Activated naive CD8-positive, alpha-beta T cell treated with anti-CD3 and anti-CD28 coated beads for 36 hours (primary cell): ENCODE measurements around the gene PARM1. TPM values are rescaled to one million over a fixed set of nuclear protein-coding genes. Genes with fewer than 3 reads are reported as not detected.

Experiments
- DNase-seq: peaks from one replicate; pipeline ENCODE4 v3.0.0; 2021
- H3K27ac Mint-ChIP-seq: one replicate; pipeline ENCODE4 v1.8.0; 2022; ENCODE audit warnings: mild to moderate bottlenecking, moderate library complexity, mixed read lengths
- H3K27me3 Mint-ChIP-seq: one replicate; pipeline ENCODE4 v1.8.0; 2022; ENCODE audit warnings: mild to moderate bottlenecking, mixed read lengths
- H3K36me3 Mint-ChIP-seq: one replicate; pipeline ENCODE4 v1.8.0; 2021; ENCODE audit warnings: mild to moderate bottlenecking, mixed read lengths
- H3K4me1 Mint-ChIP-seq: one replicate; pipeline ENCODE4 v1.8.0; 2021; ENCODE audit warnings: mixed read lengths
- H3K4me3 Mint-ChIP-seq: one replicate; pipeline ENCODE4 v1.8.0; 2022; ENCODE audit warnings: mild to moderate bottlenecking, moderate library complexity, mixed read lengths
- H3K9me3 Mint-ChIP-seq: one replicate; pipeline ENCODE4 v1.8.0; 2022; ENCODE audit warnings: mixed read lengths
- total RNA-seq, 2 experiments: library from RNA; stranded (reverse); gene quantifications; one replicate each; pipeline ENCODE4 v1.2.3, GENCODE V29; 2021

Gene PARM1
- total RNA-seq, 2 experiments from 2014 or later = 0.04 TPM; not detected in 1

DNA sequence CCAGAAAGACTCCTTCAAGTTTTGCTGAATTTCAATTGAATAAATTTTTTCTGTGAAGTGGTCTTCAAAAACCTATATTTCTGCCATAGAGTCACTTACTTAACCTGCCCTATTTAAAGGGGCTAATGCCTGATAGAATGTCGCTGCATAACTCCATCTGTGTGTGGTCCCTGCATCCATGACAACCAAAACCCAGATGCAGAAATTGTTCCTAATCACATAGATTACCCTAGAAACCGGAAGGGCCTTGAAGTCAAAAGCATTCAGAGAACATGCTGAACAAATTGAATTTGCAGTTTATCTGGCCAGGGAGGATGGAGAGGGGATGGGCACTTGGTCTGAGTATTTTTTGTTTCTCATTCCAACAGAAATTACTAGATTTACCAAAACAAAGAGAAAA lies 1.5 kb upstream of the PARM1 start:
- Mint-ChIP-seq H3K27me3 (peaks cover 69% of the 10 kb centered on the region), H3K9me3 (no peaks in the 10 kb centered on the region), H3K4me3 (no peak overlapping the region), H3K27ac (no peak overlapping the region), H3K4me1 (peaks cover 9% of the 10 kb centered on the region), H3K36me3 (no peaks in the 10 kb centered on the region)
- DNase-seq = no peak

DNA sequence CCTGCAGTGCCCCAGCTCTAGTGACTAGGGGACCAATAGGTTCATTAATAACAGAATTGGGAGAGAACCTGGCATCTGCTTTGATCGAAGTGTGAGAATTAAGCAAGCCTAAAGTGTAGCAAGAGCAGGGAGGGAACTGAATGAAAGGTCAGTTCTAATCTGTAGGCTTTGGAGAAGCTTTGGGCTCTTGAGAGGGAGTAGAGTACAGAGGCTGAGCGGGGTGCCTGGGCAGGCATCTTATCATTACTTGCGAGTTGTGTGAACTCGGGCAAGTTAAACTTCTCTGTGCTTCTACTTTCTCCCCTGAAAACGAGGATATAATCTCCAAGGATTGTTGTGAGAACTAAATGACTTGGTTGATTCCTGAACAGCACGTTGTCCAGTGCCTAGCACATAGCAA lies 906 bp upstream of the PARM1 start:
- Mint-ChIP-seq H3K4me1 (peaks cover 9% of the 10 kb centered on the region), H3K36me3 (no peaks in the 10 kb centered on the region), H3K9me3 (no peaks in the 10 kb centered on the region), H3K4me3 (no peak overlapping the region), H3K27me3 (peaks cover 76% of the 10 kb centered on the region), H3K27ac (no peak overlapping the region)
- DNase-seq = no peak

- DNase-seq = no peak
- H3K4me1 Mint-ChIP-seq = peaks cover 9% of the 10 kb centered on the region
- H3K27me3 Mint-ChIP-seq = peaks cover 75% of the 10 kb centered on the region
- H3K27ac Mint-ChIP-seq = no peak overlapping the region
- no peaks in the 10 kb centered on the region for H3K36me3 Mint-ChIP-seq
- peak overlapping the region; percentile 67 for H3K4me3 Mint-ChIP-seq
- H3K9me3 Mint-ChIP-seq = no peaks in the 10 kb centered on the region
These were observed 673 bp downstream of the PARM1 start for GRCh38 chr4:74933562-74934015.

- Mint-ChIP-seq H3K27me3 (peaks cover 73% of the 10 kb centered on the region), H3K27ac (no peak overlapping the region)
- no peak for DNase-seq
These were observed 1.3 kb downstream of the PARM1 start for GRCh38 chr4:74934016-74934831.

DNA sequence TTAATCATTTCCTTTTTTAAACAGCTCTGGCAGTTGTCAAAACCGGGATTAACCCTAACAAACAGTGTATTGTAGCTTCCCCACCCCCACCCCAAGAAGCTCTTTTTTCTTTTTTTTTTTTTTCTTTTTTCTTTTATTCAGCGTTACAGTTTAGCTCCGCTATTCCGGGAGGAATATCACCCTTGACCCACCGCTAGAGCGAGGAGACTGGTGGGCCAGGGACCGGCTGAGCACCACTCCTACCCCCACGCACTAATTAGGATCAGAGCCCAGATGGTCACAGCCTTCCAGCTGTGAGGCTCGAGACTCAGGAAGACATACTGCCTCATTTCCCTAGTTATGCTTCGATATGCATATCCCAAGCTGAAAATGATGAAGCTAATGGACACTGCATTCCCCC lies 2.0 kb downstream of the PARM1 start:
- Mint-ChIP-seq H3K9me3 (peaks cover under 1% of the 10 kb centered on the region), H3K4me3 (no peak overlapping the region), H3K4me1 (peaks cover 9% of the 10 kb centered on the region), H3K27me3 (peaks cover 76% of the 10 kb centered on the region), H3K27ac (no peak overlapping the region), H3K36me3 (no peaks in the 10 kb centered on the region)
- no peak for DNase-seq

More at GRCh38 chr4:74934016-74934831, 1.3 kb downstream of the PARM1 start:
- H3K4me3 Mint-ChIP-seq = peak overlapping the region; percentile 39
- no peaks in the 10 kb centered on the region for H3K36me3 Mint-ChIP-seq
- H3K9me3 Mint-ChIP-seq = no peaks in the 10 kb centered on the region
- H3K4me1 Mint-ChIP-seq = peaks cover 9% of the 10 kb centered on the region

DNA sequence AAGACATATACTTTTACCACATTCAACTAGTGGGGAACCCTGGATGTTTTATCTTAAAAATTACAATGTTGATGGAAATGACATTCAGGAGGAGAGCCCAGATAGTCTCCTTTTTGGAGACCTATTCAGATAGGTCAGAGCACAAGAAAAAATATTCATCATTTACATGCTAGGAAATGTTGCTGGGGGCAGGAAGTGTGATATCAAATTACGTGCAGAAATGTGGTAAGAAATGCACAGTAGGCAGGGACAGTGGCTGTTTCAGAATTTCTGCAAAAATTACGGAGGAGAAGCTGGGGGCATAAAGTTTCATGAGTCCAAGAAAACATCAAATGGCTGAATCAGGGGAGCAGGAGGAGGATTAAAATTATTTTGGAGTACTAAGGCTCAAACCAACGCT lies 8.2 kb downstream of the PARM1 start:
- H3K27ac Mint-ChIP-seq = no peak overlapping the region
- H3K27me3 Mint-ChIP-seq = peaks cover 30% of the 10 kb centered on the region
- DNase-seq = no peak

GRCh38 chr4:74942251-74942917 lies 9.5 kb downstream of the PARM1 start:
- H3K4me3 Mint-ChIP-seq = no peak overlapping the region
- H3K36me3 Mint-ChIP-seq = no peaks in the 10 kb centered on the region
- no peak overlapping the region for H3K27ac Mint-ChIP-seq
- H3K27me3 Mint-ChIP-seq = peaks cover 20% of the 10 kb centered on the region
- H3K9me3 Mint-ChIP-seq = peaks cover 2% of the 10 kb centered on the region
- no peak for DNase-seq
- no peaks in the 10 kb centered on the region for H3K4me1 Mint-ChIP-seq

More for the DNA sequence above, 8.2 kb downstream of the PARM1 start:
- no peak overlapping the region for H3K4me3 Mint-ChIP-seq
- H3K36me3 Mint-ChIP-seq = no peaks in the 10 kb centered on the region
- H3K4me1 Mint-ChIP-seq = no peaks in the 10 kb centered on the region
- peaks cover 2% of the 10 kb centered on the region for H3K9me3 Mint-ChIP-seq

DNA sequence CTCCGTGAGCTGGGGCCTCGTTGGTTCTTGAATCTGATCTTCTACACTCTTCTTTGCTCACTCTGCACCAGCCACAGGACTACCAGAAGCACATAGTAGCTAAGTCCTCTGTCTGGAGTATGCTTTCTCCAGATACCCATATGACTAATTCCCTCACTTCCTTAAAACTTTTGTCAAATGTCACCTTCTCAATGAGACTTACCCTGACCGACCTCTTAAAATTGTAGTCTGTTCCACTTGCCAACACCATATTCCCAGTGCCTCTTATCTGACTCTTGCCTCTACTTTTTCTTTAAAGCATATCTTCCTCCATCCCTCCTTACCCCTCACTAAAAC lies 10.0 kb downstream of the PARM1 start:
- H3K9me3 Mint-ChIP-seq = peaks cover 2% of the 10 kb centered on the region
- H3K36me3 Mint-ChIP-seq = no peaks in the 10 kb centered on the region
- no peaks in the 10 kb centered on the region for H3K4me1 Mint-ChIP-seq
- DNase-seq = no peak
- H3K4me3 Mint-ChIP-seq = no peak overlapping the region
- peaks cover 20% of the 10 kb centered on the region for H3K27me3 Mint-ChIP-seq
- H3K27ac Mint-ChIP-seq = no peak overlapping the region

GRCh38 chr4:74944354-74944793 lies 11.5 kb downstream of the PARM1 start:
- no peaks in the 10 kb centered on the region for H3K36me3 Mint-ChIP-seq
- peaks cover 2% of the 10 kb centered on the region for H3K9me3 Mint-ChIP-seq
- H3K4me1 Mint-ChIP-seq = no peaks in the 10 kb centered on the region
- H3K4me3 Mint-ChIP-seq = no peak overlapping the region
- H3K27ac Mint-ChIP-seq = no peak overlapping the region
- DNase-seq = no peak
- H3K27me3 Mint-ChIP-seq = peaks cover 15% of the 10 kb centered on the region

DNA sequence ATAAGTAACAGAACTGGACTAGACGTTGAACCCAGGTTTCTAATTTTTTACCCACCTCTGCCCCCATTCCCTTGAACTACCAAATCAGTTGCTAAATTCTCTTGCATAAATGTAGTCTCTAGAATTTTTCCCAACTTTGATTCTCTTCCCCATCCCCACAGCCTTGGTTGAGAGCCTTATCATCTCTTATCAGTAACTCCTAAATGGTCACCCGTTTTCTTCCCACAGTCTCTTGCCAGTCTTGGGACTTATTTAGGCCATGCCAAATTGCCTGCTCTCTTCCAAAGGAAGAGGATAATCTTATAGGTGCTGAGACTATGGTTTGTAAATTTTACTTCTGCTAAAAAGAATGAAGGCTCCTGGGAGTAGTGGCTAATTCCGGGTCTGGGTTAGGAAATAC lies 13.3 kb downstream of the PARM1 start:
- Mint-ChIP-seq H3K27ac (no peak overlapping the region), H3K27me3 (no peaks in the 10 kb centered on the region), H3K4me1 (no peaks in the 10 kb centered on the region), H3K9me3 (no peaks in the 10 kb centered on the region), H3K36me3 (no peaks in the 10 kb centered on the region), H3K4me3 (no peak overlapping the region)
- no peak for DNase-seq

- no peak for DNase-seq
- Mint-ChIP-seq H3K4me3 (no peak overlapping the region), H3K27me3 (peaks cover 4% of the 10 kb centered on the region), H3K9me3 (no peaks in the 10 kb centered on the region), H3K4me1 (no peaks in the 10 kb centered on the region), H3K36me3 (no peaks in the 10 kb centered on the region), H3K27ac (no peak overlapping the region)
These were observed 14.9 kb downstream of the PARM1 start for GRCh38 chr4:74947798-74948197.

DNA sequence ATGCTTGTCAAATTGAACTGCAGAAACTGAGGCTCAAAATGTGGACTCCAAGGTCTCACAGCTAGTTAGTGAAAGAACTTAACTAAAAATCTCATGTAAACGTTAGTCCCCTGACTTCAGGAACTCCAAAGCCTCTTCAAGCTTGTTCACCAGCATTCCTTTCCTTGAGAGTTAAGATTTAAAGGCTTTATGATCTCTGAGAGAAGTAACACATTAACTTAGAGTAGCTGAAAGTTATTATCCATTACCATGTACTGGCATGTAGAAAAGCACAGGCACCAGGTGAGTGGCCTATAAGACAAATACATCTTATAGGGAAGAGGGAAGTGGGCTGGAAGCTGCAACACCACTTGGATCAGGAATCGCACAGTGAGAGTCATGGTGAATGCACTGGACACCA lies 15.3 kb downstream of the PARM1 start:
- no peak overlapping the region for H3K4me3 Mint-ChIP-seq
- DNase-seq = no peak
- no peak overlapping the region for H3K27ac Mint-ChIP-seq
- no peaks in the 10 kb centered on the region for H3K9me3 Mint-ChIP-seq
- H3K4me1 Mint-ChIP-seq = no peaks in the 10 kb centered on the region
- peaks cover 4% of the 10 kb centered on the region for H3K27me3 Mint-ChIP-seq
- no peaks in the 10 kb centered on the region for H3K36me3 Mint-ChIP-seq

DNA sequence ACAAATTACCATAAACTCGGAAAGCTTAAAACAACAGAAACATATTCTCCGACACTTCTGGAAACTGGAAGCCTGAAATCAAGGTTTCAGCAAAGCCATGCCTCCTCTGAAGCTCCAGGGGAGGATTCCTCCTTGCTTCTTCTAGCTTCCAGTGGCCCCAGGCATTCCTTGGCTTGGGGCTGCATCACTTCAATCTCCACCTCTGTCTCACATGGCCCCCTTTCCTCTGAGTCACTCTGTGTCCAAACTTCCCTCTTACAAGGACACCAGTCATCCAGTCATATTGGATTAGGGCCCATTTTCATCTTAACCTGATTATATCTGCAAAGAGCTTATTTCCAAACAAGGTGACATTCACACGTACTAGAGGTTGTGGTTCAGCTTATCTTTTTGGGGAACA lies 17.3 kb downstream of the PARM1 start:
- no peak for DNase-seq
- H3K27me3 Mint-ChIP-seq = peaks cover 4% of the 10 kb centered on the region
- no peaks in the 10 kb centered on the region for H3K9me3 Mint-ChIP-seq
- H3K4me3 Mint-ChIP-seq = no peak overlapping the region
- no peak overlapping the region for H3K27ac Mint-ChIP-seq
- no peaks in the 10 kb centered on the region for H3K36me3 Mint-ChIP-seq
- H3K4me1 Mint-ChIP-seq = no peaks in the 10 kb centered on the region

DNA sequence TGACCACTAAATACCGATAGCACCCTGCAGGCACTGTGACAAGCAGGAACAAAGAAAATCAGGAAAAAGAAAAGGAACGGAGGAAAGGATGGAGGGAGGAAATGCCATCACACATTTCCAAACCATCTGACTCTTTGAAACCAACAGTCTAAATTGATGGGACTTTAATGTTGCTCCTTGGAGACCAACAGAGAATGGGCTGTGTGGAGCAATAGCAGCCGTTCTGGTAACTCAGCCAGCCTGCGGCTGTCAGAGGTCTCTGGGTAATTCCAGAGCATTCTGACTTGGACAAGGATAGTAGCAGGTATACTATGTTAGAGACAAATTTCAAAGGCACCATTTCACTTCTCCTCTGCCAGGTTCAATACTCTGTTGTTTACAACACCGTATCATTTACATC lies 18.0 kb downstream of the PARM1 start:
- H3K4me3 Mint-ChIP-seq = no peak overlapping the region
- DNase-seq = no peak
- H3K9me3 Mint-ChIP-seq = no peaks in the 10 kb centered on the region
- peaks cover 4% of the 10 kb centered on the region for H3K27me3 Mint-ChIP-seq
- H3K4me1 Mint-ChIP-seq = no peaks in the 10 kb centered on the region
- no peak overlapping the region for H3K27ac Mint-ChIP-seq
- H3K36me3 Mint-ChIP-seq = no peaks in the 10 kb centered on the region

GRCh38 chr4:74953647-74954046 lies 20.7 kb downstream of the PARM1 start:
- DNase-seq = no peak
- Mint-ChIP-seq H3K36me3 (no peaks in the 10 kb centered on the region), H3K4me3 (no peak overlapping the region), H3K4me1 (no peaks in the 10 kb centered on the region), H3K27me3 (peaks cover 4% of the 10 kb centered on the region), H3K27ac (no peak overlapping the region), H3K9me3 (no peaks in the 10 kb centered on the region)

DNA sequence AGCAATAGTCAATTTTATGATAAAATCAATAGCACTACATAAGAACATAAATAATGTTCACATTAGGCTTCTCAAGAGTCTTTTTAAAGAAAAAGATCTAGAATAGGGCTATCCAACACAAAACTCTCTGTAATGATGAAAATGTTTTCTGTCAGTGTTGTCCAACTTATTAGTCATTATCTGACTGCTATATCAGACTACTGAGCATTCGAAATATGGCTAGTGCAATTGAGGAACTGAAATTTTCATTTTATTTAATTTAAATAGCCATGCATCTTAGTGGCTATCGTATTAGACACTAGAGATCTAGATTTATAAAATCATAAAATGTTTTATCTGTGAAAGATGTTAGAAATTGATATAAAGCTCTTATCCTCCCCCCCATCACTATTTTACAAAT lies 26.0 kb downstream of the PARM1 start:
- H3K27me3 Mint-ChIP-seq = no peaks in the 10 kb centered on the region

More for the DNA sequence above, 26.0 kb downstream of the PARM1 start:
- Mint-ChIP-seq H3K4me3 (no peak overlapping the region), H3K36me3 (no peaks in the 10 kb centered on the region), H3K4me1 (no peaks in the 10 kb centered on the region), H3K27ac (no peak overlapping the region), H3K9me3 (peaks cover 13% of the 10 kb centered on the region)
- no peak for DNase-seq
